Parathyroid adenoma (tissue), 2 donors: ENCODE data around the gene TAAR6.
"Not testable (repeated sequence)": the region's sequence is repeated elsewhere in the genome, so short reads cannot be mapped to it uniquely, and the experiment has no call there.

Experiments
- H2AFZ ChIP-seq: fragments of 300-600 bp; sonication (generic); one replicate; pipeline ENCODE4 v1.7.0; 2017; ENCODE audit warnings: antibody characterized with exemption, mild to moderate bottlenecking
- H3K27ac ChIP-seq: fragments of 300-600 bp; sonication (generic); one replicate; pipeline ENCODE4 v1.7.0; 2017
- H3K27me3 ChIP-seq: fragments of 300-600 bp; sonication (generic); one replicate; pipeline ENCODE4 v1.7.0; 2017; ENCODE audit warnings: low read length; ENCODE audit not compliant: control insufficient read depth, insufficient read depth
- H3K36me3 ChIP-seq: fragments of 300-600 bp; sonication (generic); one replicate; pipeline ENCODE4 v1.7.0; 2017; ENCODE audit warnings: low read length; ENCODE audit not compliant: control insufficient read depth, insufficient read depth
- H3K4me1 ChIP-seq: fragments of 300-600 bp; sonication (generic); one replicate; pipeline ENCODE4 v1.7.0; 2017; ENCODE audit warnings: control low read depth
- H3K4me2 ChIP-seq: fragments of 300-600 bp; sonication (generic); one replicate; pipeline ENCODE4 v1.7.0; 2017; ENCODE audit warnings: low read length
- H3K4me3 ChIP-seq: fragments of 300-600 bp; sonication (generic); one replicate; pipeline ENCODE4 v1.7.0; 2017; ENCODE audit warnings: low read depth, low read length
- H3K79me2 ChIP-seq: fragments of 300-600 bp; sonication (generic); one replicate; pipeline ENCODE4 v1.7.0; 2017; ENCODE audit warnings: control low read depth
- H3K9ac ChIP-seq: fragments of 300-600 bp; sonication (generic); one replicate; pipeline ENCODE4 v1.7.0; 2017; ENCODE audit warnings: mild to moderate bottlenecking
- H3K9me3 ChIP-seq: fragments of 300-600 bp; sonication (generic); one replicate; pipeline ENCODE4 v1.7.0; 2017; ENCODE audit warnings: low read length; ENCODE audit not compliant: control insufficient read depth
- CTCF ChIP-seq: fragments of 300-600 bp; sonication (generic); IDR thresholded peaks from one replicate; pipeline ENCODE4 v1.7.0; 2017; ENCODE audit warnings: antibody characterized with exemption, mild to moderate bottlenecking
- donor health status: primary hyperparathyroidism.

TAAR6 gene

GRCh38 chr6:132544826-132545225, 25.3 kb upstream of the TAAR6 start:
- H3K27ac ChIP-seq, result no peak overlapping the region
- H3K27me3 ChIP-seq, result no peaks in the 10 kb centered on the region
- no peaks in the 10 kb centered on the region for H3K9me3 ChIP-seq
- no peaks in the 10 kb centered on the region for H3K36me3 ChIP-seq
- H3K9ac ChIP-seq, result no peak overlapping the region
- no peaks in the 10 kb centered on the region for H3K79me2 ChIP-seq
- H2AFZ ChIP-seq, result no peak overlapping the region
- no peak for TF ChIP-seq CTCF
- no peak overlapping the region for H3K4me3 ChIP-seq
- H3K4me2 ChIP-seq, result no peak overlapping the region
- no peaks in the 10 kb centered on the region for H3K4me1 ChIP-seq

GRCh38 chr6:132548746-132549463, 21.2 kb upstream of the TAAR6 start:
- no peak overlapping the region for H3K4me2 ChIP-seq
- H3K9me3 ChIP-seq, result no peaks in the 10 kb centered on the region
- H3K79me2 ChIP-seq, result no peaks in the 10 kb centered on the region
- H3K9ac ChIP-seq, result no peak overlapping the region
- H2AFZ ChIP-seq, result no peak overlapping the region
- H3K4me1 ChIP-seq, result no peaks in the 10 kb centered on the region
- H3K36me3 ChIP-seq, result no peaks in the 10 kb centered on the region
- H3K27me3 ChIP-seq, result no peaks in the 10 kb centered on the region
- TF ChIP-seq CTCF, result no peak
- no peak overlapping the region for H3K27ac ChIP-seq
- H3K4me3 ChIP-seq, result no peak overlapping the region

GRCh38 chr6:132551214-132551613, 18.9 kb upstream of the TAAR6 start:
- Histone ChIP-seq H3K27ac (no peak overlapping the region), H3K36me3 (no peaks in the 10 kb centered on the region), H3K4me2 (no peak overlapping the region), H3K4me1 (no peaks in the 10 kb centered on the region), H3K9me3 (no peaks in the 10 kb centered on the region), H3K4me3 (no peak overlapping the region), H3K27me3 (no peaks in the 10 kb centered on the region), H3K9ac (no peak overlapping the region), H3K79me2 (no peaks in the 10 kb centered on the region), H2AFZ (no peak overlapping the region)
- no peak for TF ChIP-seq CTCF

GRCh38 chr6:132552372-132552771, 17.8 kb upstream of the TAAR6 start, which contains the start of gene TAAR8:
Gene TAAR8 (plus strand): TSS chr6:132552672. CDS start chr6:132552693, 21 bp downstream.
- H3K4me3 ChIP-seq, result no peak within 1 kb of the TSS
- no peak within 1 kb of the TSS for H3K9ac ChIP-seq
- no peak for TF ChIP-seq CTCF
- H3K27ac ChIP-seq, result no peak within 1 kb of the TSS
- H3K4me1 ChIP-seq, result no peaks in the 10 kb centered on the region
- H2AFZ ChIP-seq, result no peak within 1 kb of the TSS
- H3K27me3 ChIP-seq, result no peaks in the 10 kb centered on the region
- no peaks in the 10 kb centered on the region for H3K36me3 ChIP-seq
- H3K9me3 ChIP-seq, result no peaks in the 10 kb centered on the region
- no peak within 1 kb of the TSS for H3K4me2 ChIP-seq
- H3K79me2 ChIP-seq, result no peaks in the 10 kb centered on the region

- H3K4me2 ChIP-seq, H2AFZ ChIP-seq: not testable (repeated sequence)
Observed at GRCh38 chr6:132560087-132560486, 10.0 kb upstream of the TAAR6 start.

More at GRCh38 chr6:132560087-132560486, 10.0 kb upstream of the TAAR6 start:
- H3K79me2 ChIP-seq, H3K27ac ChIP-seq, H3K9ac ChIP-seq, H3K36me3 ChIP-seq, H3K9me3 ChIP-seq, H3K4me3 ChIP-seq, H3K4me1 ChIP-seq, H3K27me3 ChIP-seq: not testable (repeated sequence)
